GM12801 (cell line): ENCODE measurements around the gene TBC1D10B.

Experiments
- TF ChIP-seq, protein P1 (sequence below): IDR thresholded peaks from one replicate; pipeline ENCODE4 v1.5.1; 2011; ENCODE audit warnings: control low read depth; ENCODE audit not compliant: insufficient read length; ENCODE audit errors: extremely low read depth

Gene TBC1D10B

DNA sequence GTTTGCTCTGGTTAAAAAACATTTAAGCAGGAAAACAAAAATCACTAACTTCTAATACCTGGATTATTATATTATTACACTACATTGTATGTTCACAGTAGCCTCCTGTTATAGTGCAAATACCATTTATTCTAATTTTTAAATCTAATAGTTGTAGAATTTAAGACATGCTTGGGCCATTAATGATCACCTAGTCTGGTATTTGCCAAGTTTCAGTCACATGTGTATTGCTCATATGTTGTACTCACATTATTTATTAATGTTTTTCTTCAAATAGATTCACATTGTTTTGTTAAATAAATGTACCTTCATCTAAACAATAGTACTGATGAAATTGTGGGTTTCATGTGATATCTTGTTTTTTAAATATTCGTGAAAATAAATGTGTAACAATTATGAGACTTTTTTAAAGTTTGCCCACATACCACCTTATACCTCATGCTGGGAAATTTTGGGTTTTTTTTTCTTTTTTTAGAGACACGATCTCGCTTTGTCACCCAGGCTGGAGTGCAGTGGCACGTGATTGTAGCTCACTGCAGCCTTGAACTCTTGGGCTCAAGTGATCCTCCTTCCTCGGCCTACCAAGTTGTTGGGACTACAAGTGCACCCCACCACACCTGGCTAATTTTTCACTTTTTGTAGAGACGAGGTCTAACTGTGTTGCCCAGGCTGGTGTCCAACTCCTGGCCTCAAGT, 43.0 kb upstream of the TBC1D10B start:
- TF ChIP-seq, protein P1, sequence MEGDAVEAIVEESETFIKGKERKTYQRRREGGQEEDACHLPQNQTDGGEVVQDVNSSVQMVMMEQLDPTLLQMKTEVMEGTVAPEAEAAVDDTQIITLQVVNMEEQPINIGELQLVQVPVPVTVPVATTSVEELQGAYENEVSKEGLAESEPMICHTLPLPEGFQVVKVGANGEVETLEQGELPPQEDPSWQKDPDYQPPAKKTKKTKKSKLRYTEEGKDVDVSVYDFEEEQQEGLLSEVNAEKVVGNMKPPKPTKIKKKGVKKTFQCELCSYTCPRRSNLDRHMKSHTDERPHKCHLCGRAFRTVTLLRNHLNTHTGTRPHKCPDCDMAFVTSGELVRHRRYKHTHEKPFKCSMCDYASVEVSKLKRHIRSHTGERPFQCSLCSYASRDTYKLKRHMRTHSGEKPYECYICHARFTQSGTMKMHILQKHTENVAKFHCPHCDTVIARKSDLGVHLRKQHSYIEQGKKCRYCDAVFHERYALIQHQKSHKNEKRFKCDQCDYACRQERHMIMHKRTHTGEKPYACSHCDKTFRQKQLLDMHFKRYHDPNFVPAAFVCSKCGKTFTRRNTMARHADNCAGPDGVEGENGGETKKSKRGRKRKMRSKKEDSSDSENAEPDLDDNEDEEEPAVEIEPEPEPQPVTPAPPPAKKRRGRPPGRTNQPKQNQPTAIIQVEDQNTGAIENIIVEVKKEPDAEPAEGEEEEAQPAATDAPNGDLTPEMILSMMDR, result no peak

DNA sequence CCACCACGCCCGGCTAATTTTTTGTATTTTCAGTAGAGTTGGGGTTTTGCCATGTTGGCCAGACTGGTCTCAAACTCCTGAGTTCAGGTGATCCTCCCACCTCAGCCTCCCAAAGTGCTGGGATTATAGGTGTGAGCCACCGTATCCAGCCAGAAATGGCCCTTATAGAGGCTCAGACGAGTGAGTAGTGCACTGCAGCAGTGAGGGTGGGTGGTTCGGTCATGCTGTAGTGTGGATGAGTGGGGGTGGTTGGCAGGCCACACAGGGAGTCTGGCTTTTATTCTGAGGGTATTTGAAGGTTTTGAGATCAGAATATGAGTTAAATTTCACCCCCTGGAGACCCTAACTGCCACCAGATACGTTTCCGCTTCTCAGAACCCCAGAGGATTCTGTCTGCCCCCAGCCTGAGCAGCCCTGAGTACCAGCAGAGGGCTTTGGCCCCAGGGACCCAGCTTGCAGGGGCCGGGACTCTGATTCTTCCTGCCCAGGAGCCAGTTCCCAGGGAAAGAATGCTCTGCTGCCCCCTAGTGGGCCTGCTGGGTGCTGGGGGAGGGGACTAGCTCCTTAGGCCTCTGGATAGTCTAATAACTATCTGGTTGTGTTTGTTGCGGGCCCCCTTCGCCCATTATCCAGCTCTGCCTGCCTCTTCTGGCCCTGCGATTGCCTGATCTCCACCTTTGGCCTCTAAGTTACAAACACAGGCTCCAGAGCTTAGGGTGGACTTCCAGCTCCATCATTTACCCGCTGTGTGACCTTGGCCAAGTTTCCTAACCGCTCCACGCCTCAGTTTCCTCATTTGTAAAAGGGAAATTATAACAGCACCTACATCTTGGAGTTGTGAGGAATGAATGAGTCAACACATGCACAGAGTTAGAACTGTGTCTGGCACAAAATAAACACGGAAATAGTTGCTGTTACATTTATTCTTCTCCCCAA, 39.1 kb upstream of the TBC1D10B start:
- TF ChIP-seq, protein P1, result peak; percentile 54

DNA sequence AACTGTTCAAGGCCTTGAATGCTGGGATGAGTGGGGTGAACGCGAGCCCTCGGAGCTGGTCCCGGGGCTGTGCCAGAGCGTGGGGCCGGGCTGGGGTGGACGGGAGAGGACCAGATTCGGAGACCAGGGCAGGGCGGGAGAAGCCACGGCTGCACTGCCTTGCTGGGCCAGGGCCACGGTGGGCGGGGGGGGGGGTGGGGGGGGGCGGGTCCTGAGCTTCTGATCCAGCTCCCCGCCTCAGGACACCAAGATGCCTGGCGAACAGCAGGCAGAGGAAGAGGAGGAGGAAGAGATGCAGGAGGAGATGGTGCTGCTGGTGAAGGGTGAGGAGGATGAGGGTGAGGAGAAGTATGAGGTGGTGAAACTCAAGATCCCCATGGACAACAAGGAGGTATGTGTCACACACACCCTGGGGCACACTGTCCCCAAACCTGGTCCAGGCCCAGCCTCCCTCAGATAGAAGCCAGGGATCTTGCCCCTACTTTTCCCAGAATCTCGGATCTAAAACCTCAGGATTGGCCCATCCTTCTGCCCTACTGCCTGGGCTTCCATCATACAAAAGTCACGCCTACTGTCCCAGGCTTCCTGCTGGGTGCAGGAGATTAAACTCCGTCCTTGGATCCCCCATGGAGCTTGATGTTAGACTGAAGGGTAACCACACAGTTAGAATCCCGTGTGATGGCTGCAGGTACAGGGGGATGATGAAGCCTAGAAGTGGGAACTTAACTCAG, 37.7 kb upstream of the TBC1D10B start:
- TF ChIP-seq, protein P1, result no peak

DNA sequence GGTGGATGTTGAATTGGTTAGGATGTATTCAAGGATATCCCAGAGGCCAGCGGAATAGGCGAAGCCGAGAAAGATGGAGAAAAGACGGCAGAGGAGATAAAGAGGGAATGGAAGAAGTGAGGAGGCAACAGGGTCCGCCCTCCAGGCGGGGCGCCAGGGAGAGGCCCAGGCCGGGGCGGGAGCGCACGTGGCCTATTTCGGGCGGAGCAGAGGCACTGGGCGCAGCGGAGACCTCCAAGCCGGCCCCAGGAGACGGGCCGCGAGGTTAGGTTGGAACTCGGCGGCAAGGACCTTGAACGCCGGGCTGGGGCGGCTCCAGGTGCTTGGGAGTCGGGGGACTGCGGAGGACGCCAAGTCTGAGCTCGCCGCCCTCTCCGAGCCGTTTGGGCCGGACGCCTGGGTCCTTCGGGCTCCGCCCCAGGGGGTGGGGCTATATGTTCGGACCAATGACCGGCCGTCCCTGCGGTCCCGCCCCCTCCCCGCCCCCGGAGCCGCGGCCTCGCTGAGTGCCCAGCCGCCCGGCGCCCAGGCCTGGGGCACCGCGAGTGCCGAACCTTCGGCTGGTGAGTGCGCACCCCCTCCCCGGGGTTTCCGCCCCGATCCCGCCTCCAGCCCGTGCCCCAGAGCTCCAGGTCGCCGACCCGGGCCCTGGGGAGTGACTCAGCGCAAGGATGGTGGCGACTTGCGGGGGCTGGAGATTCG, 37.0 kb upstream of the TBC1D10B start, which contains the start of gene ZNF771:
ZNF771 (plus strand) TSS at position 505 of the 702 bp plus-strand sequence. CDS start 448 bp downstream, outside the sequence.
- TF ChIP-seq, protein P1, result no peak

DNA sequence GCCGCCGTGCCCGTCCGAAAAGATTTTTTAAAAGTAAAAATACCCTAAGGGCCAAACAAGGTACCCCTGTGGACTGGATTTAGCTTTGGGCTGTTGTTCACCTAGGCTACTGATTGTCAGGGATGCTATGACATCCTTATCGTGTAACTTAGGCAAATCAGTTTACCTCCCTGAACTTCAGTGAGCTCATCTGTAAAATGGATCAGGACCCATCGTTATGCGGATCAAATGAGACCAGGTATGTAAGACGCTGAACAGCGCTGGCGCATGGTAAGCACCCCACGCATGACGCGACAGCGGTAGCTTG, 36.5 kb upstream of the TBC1D10B start:
- TF ChIP-seq, protein P1, result no peak

DNA sequence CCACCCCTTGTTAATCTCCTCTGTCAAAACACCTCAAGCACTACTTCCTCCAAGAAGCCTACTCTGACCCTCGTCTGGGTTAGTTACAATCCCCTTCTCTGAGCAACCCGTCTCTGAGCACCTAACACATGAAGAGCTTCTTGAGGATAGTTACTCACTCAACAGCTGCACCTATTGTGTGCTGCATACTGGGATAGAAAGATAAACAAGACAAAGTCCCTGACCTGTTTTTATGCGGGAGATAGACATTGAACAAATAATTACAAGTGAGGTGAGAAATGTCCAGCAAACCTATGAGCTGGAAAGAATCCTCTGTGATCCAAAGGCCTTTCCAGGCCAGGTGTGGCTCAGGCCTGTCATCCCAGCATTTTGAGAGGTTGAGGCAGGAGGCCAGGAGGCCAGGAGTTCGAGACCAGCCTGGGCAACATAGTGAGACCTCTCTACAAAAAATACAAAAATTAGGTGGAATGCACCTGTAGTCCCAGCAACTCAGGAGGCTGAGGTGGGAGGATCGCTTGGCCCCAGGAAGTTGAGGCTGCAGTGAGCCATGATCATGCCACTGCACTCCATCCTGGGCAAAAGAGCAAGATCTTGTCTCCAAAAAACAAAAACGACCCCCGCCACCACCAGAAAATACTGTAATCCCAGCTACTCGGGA, 31.6 kb upstream of the TBC1D10B start:
- TF ChIP-seq, protein P1, result no peak
